K562 (cell line): Measurements from ENCODE around the gene CCDC137. TPM values are rescaled to one million over a fixed set of nuclear protein-coding genes. Genes with fewer than 3 reads are reported as not detected.
A peak's percentile ranks its signal among the peaks of the same experiment; 100 is the strongest.

ENCODE experiments used
- CBFA2T2 ChIP-seq: fragments of 450-650 bp; conservative IDR thresholded peaks from 2 replicates; pipeline ENCODE4 v1.6.1; 2017; ENCODE audit warnings: mild to moderate bottlenecking
- CC2D1A ChIP-seq: fragments of 450-650 bp; IDR thresholded peaks from 2 replicates; pipeline ENCODE4 v1.6.1; 2017; ENCODE audit warnings: mild to moderate bottlenecking
- ETS2 ChIP-seq: IDR thresholded peaks from 2 replicates; pipeline ENCODE4 v1.6.1; 2016; ENCODE audit warnings: borderline replicate concordance, missing genetic modification characterization, mild to moderate bottlenecking, moderate library complexity, missing compliant biosample characterization; ENCODE audit not compliant: poor library complexity, severe bottlenecking
- GABPB2 ChIP-seq: fragments of 250-450 bp; sonication (Bioruptor Pico); conservative IDR thresholded peaks from 2 replicates; pipeline ENCODE4 v1.5.1; 2021; ENCODE audit warnings: mild to moderate bottlenecking
- KDM2B ChIP-seq: fragments of 250-450 bp; sonication (Bioruptor Pico); IDR thresholded peaks from 2 replicates; pipeline ENCODE4 v1.8.0; 2021; ENCODE audit warnings: mild to moderate bottlenecking, moderate library complexity
- LEF1 ChIP-seq: fragments of 450-650 bp; IDR thresholded peaks from 2 replicates; pipeline ENCODE4 v1.6.1; 2016; ENCODE audit warnings: mild to moderate bottlenecking
- NCOA1 ChIP-seq: fragments of 450-650 bp; IDR thresholded peaks from 2 replicates; pipeline ENCODE4 v1.6.1; 2016; ENCODE audit warnings: low read depth
- NR1H2 ChIP-seq: sonication (generic); formaldehyde crosslinking; IDR thresholded peaks from 2 replicates; pipeline ENCODE4 v1.4.0; 2020; ENCODE audit warnings: mild to moderate bottlenecking, missing genetic modification reagents
- U2AF1 ChIP-seq: fragments of 200-400 bp; formaldehyde crosslinking; optimal IDR thresholded peaks from 2 replicates; pipeline ENCODE3; 2017; ENCODE audit warnings: mild to moderate bottlenecking, low read depth, low read length, moderate library complexity
- ZBED1 ChIP-seq: IDR thresholded peaks from 2 replicates; pipeline ENCODE4 v1.6.1; 2014
- ZEB2 ChIP-seq: fragments of 450-650 bp; IDR thresholded peaks from 2 replicates; pipeline ENCODE4 v1.6.1; 2016
- ZKSCAN8 ChIP-seq: fragments of 200-800 bp; sonication (Bioruptor generic); IDR thresholded peaks from 2 replicates; pipeline ENCODE4 v1.6.1; 2016; ENCODE audit warnings: missing genetic modification characterization, missing compliant biosample characterization
- ZNF140 ChIP-seq: fragments of 250-450 bp; sonication (Bioruptor Pico); IDR thresholded peaks from 2 replicates; pipeline ENCODE4 v1.8.0; 2021; ENCODE audit warnings: moderate library complexity, mild to moderate bottlenecking, inconsistent platforms
- ZNF41 ChIP-seq: fragments of 250-450 bp; sonication (Bioruptor Pico); conservative IDR thresholded peaks from 2 replicates; pipeline ENCODE4 v1.4.0; 2020; ENCODE audit warnings: mild to moderate bottlenecking
- polyA plus RNA-seq, 8 experiments: library from polyadenylated mRNA; depleted of rRNA in 4 of 8; stranded (reverse) in 5 of 8; unstranded in 3 of 8; fragments of >200 nt; fragmentation: Nextera tagmentation in 2 of 8; fragmentation: Illumina TruSeq in 1 of 8; extraction: Ambion mirVana in 2 of 8; extraction: Trizol in 1 of 8; gene quantifications; 2 replicates each; pipeline versions ENCODE4 v1.2.1 to v1.2.3, GENCODE V29; 2011 to 2014; ENCODE audit warnings: inconsistent platforms in 1 of 8, missing spikeins in 1 of 8
- total RNA-seq, 7 experiments: library from RNA; depleted of rRNA in 6 of 7; stranded (reverse); fragments of >200 nt in 6 of 7; fragmentation: Illumina TruSeq in 2 of 7; extraction: Trizol in 2 of 7; gene quantifications; 2 replicates each; pipeline versions ENCODE4 v1.2.1 to v1.2.3, GENCODE V29; 2011 to 2021; ENCODE audit warnings: low replicate concordance in 1 of 7
- TF ChIP-seq, protein P1 (sequence below), 2 experiments: fragments of 450-650 bp in 1 of 2; sonication (generic) in 1 of 2; formaldehyde crosslinking; conservative IDR thresholded peaks; 2 replicates each; pipeline versions ENCODE4 v1.4.0 to v1.8.1; 2020 to 2022; ENCODE audit warnings: mild to moderate bottlenecking in 1 of 2, missing genetic modification reagents in 1 of 2
- TF ChIP-seq, protein P2 (sequence below): fragments of 250-450 bp; sonication (Bioruptor Pico); IDR thresholded peaks from 2 replicates; pipeline ENCODE4 v1.4.0; 2020; ENCODE audit warnings: mild to moderate bottlenecking, moderate library complexity
- TF ChIP-seq, protein P3 (sequence below): fragments of 450-650 bp; IDR thresholded peaks from 2 replicates; pipeline ENCODE4 v1.6.1; 2016; ENCODE audit warnings: antibody characterized with exemption
- TF ChIP-seq, protein P4 (sequence below): fragments of 250-450 bp; sonication (Bioruptor Pico); IDR thresholded peaks from 2 replicates; pipeline ENCODE4 v1.5.0; 2022; ENCODE audit warnings: mild to moderate bottlenecking
- TF ChIP-seq, protein P5 (sequence below): fragments of 450-650 bp; formaldehyde crosslinking; IDR thresholded peaks from 2 replicates; pipeline ENCODE4 v1.4.0; 2020; ENCODE audit warnings: mild to moderate bottlenecking, moderate library complexity

CCDC137 gene
- total and polyA plus RNA-seq, 9 of the 15 experiments (the other 6 are each of a cell fraction or from before 2014, with no cell fraction given): 2.3 to 68.1 (median 38.3) TPM

DNA sequence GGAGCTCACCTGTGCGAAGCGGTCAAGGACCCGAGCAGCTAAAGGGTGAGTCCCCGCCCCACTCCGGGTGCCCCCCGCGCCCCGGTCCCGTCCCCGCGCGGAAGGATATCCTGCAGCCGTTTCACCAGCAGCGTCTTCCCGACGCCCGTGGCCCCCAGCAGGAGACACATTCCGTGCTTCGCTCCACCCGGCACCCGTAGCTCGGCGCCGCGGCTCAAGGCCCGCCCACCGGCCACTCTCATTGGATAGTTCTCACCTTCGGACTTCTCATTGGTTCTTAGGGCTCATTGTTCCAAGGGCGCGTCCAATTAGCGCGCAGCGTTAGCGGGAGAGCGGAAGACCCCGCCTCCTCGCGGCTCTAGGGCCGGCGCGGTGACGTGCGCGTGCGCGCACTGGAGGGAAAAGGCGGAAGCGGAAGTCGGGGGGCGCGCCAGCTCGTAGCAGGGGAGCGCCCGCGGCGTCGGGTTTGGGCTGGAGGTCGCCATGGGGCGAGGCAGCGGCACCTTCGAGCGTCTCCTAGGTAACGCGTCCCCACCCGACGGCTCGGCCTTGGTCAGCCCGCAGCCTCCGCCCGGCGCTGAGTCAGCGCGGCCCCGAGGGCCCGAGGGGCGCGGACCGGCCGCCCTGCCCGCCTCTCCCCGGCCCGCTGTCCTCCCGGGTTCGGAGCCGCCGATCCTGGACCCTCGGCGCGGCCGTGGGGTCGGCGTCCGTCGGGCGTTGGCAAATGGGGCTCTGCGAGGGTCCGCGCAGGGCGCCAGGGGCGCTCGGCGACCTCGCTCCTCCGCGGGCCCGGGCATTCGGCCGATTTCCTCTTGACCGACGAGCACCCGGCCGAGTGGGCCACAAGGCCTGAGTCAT is 17.3 kb downstream of the CCDC137 start, which contains the start of the genes ARL16 and HGS (continued):
- 0 out of 2 replicates have a peak, but pooled peaks have one; percentile 21 for TF ChIP-seq LEF1
- TF ChIP-seq GABPB2 (CRISPR knock-in tag): no peak
- TF ChIP-seq ETS2 (tag): no peak
- TF ChIP-seq, protein P1, sequence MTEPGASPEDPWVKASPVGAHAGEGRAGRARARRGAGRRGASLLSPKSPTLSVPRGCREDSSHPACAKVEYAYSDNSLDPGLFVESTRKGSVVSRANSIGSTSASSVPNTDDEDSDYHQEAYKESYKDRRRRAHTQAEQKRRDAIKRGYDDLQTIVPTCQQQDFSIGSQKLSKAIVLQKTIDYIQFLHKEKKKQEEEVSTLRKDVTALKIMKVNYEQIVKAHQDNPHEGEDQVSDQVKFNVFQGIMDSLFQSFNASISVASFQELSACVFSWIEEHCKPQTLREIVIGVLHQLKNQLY (CRISPR knock-in tag; conservative IDR thresholded peaks at IDR 0.05): no peak
- TF ChIP-seq, protein P2, sequence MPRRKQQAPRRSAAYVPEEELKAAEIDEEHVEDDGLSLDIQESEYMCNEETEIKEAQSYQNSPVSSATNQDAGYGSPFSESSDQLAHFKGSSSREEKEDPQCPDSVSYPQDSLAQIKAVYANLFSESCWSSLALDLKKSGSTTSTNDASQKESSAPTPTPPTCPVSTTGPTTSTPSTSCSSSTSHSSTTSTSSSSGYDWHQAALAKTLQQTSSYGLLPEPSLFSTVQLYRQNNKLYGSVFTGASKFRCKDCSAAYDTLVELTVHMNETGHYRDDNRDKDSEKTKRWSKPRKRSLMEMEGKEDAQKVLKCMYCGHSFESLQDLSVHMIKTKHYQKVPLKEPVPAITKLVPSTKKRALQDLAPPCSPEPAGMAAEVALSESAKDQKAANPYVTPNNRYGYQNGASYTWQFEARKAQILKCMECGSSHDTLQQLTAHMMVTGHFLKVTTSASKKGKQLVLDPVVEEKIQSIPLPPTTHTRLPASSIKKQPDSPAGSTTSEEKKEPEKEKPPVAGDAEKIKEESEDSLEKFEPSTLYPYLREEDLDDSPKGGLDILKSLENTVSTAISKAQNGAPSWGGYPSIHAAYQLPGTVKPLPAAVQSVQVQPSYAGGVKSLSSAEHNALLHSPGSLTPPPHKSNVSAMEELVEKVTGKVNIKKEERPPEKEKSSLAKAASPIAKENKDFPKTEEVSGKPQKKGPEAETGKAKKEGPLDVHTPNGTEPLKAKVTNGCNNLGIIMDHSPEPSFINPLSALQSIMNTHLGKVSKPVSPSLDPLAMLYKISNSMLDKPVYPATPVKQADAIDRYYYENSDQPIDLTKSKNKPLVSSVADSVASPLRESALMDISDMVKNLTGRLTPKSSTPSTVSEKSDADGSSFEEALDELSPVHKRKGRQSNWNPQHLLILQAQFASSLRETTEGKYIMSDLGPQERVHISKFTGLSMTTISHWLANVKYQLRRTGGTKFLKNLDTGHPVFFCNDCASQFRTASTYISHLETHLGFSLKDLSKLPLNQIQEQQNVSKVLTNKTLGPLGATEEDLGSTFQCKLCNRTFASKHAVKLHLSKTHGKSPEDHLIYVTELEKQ: no peak
- peak; percentile 59 for TF ChIP-seq U2AF1
- no peak for TF ChIP-seq CC2D1A
- TF ChIP-seq ZKSCAN8 (CRISPR knock-in tag): no peak
- TF ChIP-seq NR1H2: no peak
- no peak for TF ChIP-seq ZNF41 (CRISPR knock-in tag)
- TF ChIP-seq ZNF140: no peak
- peak; percentile 5; the same call in 1 of the 2 replicates for TF ChIP-seq ZEB2
- TF ChIP-seq, protein P3, sequence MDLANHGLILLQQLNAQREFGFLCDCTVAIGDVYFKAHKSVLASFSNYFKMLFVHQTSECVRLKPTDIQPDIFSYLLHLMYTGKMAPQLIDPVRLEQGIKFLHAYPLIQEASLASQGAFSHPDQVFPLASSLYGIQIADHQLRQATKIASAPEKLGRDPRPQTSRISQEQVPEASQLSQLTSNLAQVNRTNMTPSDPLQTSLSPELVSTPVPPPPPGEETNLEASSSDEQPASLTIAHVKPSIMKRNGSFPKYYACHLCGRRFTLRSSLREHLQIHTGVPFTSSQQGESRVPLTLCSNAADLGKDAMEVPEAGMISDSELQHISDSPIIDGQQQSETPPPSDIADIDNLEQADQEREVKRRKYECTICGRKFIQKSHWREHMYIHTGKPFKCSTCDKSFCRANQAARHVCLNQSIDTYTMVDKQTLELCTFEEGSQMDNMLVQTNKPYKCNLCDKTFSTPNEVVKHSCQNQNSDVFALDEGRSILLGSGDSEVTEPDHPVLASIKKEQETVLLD: peak; percentile 94
- TF ChIP-seq, protein P4, sequence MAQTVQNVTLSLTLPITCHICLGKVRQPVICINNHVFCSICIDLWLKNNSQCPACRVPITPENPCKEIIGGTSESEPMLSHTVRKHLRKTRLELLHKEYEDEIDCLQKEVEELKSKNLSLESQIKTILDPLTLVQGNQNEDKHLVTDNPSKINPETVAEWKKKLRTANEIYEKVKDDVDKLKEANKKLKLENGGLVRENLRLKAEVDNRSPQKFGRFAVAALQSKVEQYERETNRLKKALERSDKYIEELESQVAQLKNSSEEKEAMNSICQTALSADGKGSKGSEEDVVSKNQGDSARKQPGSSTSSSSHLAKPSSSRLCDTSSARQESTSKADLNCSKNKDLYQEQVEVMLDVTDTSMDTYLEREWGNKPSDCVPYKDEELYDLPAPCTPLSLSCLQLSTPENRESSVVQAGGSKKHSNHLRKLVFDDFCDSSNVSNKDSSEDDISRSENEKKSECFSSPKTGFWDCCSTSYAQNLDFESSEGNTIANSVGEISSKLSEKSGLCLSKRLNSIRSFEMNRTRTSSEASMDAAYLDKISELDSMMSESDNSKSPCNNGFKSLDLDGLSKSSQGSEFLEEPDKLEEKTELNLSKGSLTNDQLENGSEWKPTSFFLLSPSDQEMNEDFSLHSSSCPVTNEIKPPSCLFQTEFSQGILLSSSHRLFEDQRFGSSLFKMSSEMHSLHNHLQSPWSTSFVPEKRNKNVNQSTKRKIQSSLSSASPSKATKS: no peak
- TF ChIP-seq ZBED1: no peak
- TF ChIP-seq NCOA1: no peak
- no peak for TF ChIP-seq CBFA2T2
- TF ChIP-seq KDM2B (CRISPR knock-in tag): no peak
- TF ChIP-seq, protein P5, sequence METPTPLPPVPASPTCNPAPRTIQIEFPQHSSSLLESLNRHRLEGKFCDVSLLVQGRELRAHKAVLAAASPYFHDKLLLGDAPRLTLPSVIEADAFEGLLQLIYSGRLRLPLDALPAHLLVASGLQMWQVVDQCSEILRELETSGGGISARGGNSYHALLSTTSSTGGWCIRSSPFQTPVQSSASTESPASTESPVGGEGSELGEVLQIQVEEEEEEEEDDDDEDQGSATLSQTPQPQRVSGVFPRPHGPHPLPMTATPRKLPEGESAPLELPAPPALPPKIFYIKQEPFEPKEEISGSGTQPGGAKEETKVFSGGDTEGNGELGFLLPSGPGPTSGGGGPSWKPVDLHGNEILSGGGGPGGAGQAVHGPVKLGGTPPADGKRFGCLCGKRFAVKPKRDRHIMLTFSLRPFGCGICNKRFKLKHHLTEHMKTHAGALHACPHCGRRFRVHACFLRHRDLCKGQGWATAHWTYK (CRISPR knock-in tag): 0 out of 2 replicates have a peak, but pooled peaks have one; percentile 35
